Measurements from ENCODE around the gene TAL1.
"Not testable (repeated sequence)": the region's sequence is repeated elsewhere in the genome, so short reads cannot be mapped to it uniquely, and the experiment has no call there.

The TAL1 gene

DNA sequence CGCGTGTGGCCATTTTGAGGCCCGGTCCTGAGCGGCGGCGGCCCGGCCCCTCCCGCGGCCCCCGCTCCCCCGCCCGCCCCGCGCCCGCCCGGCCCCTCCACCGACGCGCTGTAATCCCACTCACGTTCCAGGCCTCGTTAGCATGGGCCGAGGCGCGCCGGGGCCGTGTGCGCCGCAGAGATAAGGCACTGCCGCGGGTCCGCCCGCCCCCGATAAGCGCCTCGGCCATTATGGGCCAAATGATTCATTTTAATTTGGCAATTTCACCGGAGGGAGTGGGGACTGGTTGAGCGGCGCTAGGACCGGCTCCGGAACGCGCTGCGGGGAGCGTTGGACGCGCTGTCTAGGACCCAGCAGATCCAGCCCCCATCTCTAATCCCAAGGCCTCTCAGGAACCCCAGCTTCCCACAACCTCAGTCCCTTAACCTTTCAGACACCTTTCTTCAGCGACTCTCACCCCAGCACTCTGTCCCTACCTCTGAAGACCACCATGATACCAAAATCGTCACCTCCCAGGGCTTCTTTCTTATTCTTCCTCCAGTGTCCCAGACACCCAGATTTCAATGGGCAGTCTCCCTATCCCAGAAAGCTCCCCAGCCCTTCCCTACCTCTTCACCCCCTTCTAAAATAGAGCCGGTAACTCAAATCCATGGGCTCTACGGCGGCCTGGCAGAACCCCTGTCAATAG is at the start of gene TAL1:
TAL1 (minus strand) TSS at position 39 of the 688 bp plus-strand sequence. CDS start 6,337 bp downstream, outside the sequence.
- DNase-seq (ENCODE audit: low spot score) = no peak

DNA sequence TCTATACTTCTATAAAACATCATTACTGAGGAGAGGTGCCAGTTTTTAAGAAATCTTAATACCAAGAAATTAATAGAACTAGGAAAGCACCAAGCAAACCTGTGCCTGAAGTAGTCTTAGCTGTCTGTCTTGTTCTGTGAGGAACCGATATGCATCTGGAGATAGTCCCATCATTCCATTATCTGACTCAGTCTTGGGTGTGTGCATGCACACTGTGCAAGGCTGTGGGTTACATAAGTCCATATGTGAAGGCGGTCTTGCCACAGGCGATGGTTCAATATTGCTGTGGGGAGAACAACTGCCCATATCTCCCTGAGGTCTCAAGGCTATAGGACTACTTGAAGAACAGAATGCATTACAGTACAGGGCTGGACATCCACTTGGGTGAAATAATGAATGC is 48.1 kb upstream of the TAL1 start:
- no peak for DNase-seq (ENCODE audit: low spot score)

- no peak for DNase-seq (ENCODE audit: low spot score)
Measured at GRCh38 chr1:47276850-47277249, 44.8 kb upstream of the TAL1 start.

GRCh38 chr1:47275811-47276210 is 43.8 kb upstream of the TAL1 start:
- not testable (repeated sequence) for DNase-seq (ENCODE audit: low spot score)

GRCh38 chr1:47265529-47265928 is 33.5 kb upstream of the TAL1 start:
- DNase-seq (ENCODE audit: low spot score) = not testable (repeated sequence)

GRCh38 chr1:47262787-47263413 is 30.9 kb upstream of the TAL1 start:
- peak; percentile 54 for DNase-seq (ENCODE audit: low spot score)

- DNase-seq (ENCODE audit: low spot score) = no peak
Measured at GRCh38 chr1:47257224-47257623, 25.2 kb upstream of the TAL1 start.

GRCh38 chr1:47252795-47253194 is 20.8 kb upstream of the TAL1 start:
- no peak for DNase-seq (ENCODE audit: low spot score)

GRCh38 chr1:47252369-47252768 is 20.3 kb upstream of the TAL1 start:
- DNase-seq (ENCODE audit: low spot score) = no peak

DNA sequence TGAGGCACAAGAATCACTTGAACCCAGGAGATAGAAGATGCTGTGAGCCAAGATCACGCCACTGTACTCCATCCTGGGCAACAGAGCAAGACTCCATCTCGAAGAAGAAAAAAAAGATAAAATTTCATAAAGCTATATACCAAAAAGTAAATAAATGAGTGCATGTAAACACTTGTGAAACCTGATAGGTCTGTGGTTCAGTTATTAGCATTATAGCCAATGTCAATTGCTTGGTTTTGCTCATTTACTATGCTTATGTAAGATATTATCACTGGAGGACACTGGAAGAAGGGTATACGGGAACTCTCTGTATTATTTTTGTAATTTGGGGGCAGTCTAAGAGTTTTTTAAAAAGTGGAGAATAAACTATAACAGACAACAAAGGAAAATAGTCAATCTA is 17.7 kb upstream of the TAL1 start:
- no peak for DNase-seq (ENCODE audit: low spot score)

GRCh38 chr1:47244339-47244862 is 12.4 kb upstream of the TAL1 start:
- no peak for DNase-seq (ENCODE audit: low spot score)

- DNase-seq (ENCODE audit: low spot score) = no peak
Measured at GRCh38 chr1:47243910-47244309, 11.9 kb upstream of the TAL1 start.

- no peak for DNase-seq (ENCODE audit: low spot score)
Measured at GRCh38 chr1:47241114-47242113, 9.4 kb upstream of the TAL1 start.

- DNase-seq (ENCODE audit: low spot score) = no peak
Measured at GRCh38 chr1:47238935-47239592, 7.0 kb upstream of the TAL1 start.

DNA sequence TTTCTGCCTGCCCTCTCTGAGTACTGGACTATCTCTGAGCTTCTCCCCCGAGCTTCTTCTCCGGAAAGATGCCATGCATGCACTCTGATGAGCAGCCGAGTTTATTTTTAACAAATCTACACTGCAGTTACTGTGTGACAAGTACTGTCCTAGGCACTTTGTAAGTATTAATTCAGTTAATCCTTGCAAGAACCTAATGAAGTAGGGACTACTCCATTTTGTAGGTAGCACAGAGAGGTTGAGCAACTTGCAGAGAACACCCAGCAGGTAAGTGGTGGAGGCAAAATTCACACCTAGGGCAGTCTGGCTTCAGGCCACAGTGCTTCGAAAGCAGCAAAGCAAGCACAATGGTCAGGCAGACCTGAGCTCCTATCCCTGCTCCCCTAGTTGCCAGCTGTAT is 3.8 kb upstream of the TAL1 start:
- no peak for DNase-seq (ENCODE audit: low spot score)

GRCh38 chr1:47235241-47235681 is 3.2 kb upstream of the TAL1 start:
- no peak for DNase-seq (ENCODE audit: low spot score)

DNA sequence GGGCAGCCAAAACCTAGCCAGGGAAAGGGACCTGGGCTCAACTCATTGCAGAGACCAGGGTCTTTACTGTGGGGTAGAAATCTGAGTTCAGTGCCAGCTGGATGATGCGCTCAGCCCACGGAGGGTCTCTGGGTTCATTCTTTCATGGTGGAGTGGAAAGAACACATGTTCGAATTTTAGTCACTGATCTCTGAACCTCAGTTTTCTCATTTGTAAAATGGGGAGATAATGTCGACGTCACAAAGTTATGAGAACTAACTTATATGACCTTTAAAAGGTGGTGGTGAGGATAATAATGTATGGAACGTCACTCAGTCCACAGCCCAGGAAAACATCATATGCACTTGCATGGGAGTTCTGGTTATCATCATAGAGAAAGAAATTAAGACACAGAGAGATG is 1.2 kb upstream of the TAL1 start:
- no peak for DNase-seq (ENCODE audit: low spot score)

DNA sequence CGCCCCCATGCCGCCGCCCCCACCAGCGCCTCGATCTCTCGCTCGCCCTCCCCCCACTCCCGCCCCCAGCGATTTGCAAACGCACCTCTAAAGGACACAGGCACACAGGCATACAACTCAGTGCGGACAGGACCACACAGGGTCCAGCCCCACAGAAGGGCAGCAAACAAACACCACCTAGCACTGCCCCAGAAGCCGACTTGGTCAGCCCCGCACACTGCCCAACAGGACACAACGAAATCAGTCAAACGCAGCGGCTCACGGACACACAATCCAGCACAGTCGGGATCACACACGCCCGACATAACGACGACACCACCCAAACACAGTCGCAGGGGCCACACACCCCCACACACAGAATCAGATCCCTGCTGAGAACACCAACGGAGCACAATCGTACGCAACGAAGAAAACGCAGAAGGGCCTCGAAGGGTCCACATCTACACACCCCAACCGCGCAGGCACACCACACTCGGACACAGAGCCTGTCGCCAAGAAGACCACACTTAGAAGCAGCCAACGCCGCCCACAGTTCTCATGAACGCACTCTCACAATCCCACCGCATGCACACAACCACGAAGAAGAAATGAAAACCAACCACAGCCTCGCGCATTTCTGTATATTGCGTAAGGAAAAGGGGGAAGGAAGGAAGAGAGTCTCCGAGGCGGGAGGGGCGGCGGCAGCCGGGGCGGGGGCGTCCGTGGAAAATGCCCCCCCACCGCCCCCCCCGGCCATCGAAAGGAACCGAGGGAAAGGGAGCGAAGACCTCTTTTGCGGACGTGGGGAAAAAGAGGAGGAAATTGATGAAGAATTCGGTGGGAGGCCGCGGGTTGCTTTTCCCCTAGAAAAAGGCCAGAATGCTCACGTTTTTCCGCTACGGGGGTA is 481 bp downstream of the TAL1 start:
- DNase-seq (ENCODE audit: low spot score) = no peak

- no peak for DNase-seq (ENCODE audit: low spot score)
Measured at GRCh38 chr1:47230692-47231300, 1.2 kb downstream of the TAL1 start.
